C4-2B (cell line): ENCODE results near the gene SULT1A1.
A peak's percentile ranks its signal among the peaks of the same experiment; 100 is the strongest.
"Not testable (repeated sequence)": the region's sequence is repeated elsewhere in the genome, so short reads cannot be mapped to it uniquely, and the experiment has no call there.

Experiments used
- H3K27ac ChIP-seq: fragments of 450-650 bp; 2 replicates; pipeline ENCODE4 v1.5.1; 2017
- CTCF ChIP-seq: fragments of 450-650 bp; conservative IDR thresholded peaks from 2 replicates; pipeline ENCODE4 v1.5.1; 2017; ENCODE audit warnings: mild to moderate bottlenecking
- ZFX ChIP-seq: fragments of 450-650 bp; IDR thresholded peaks from 2 replicates; pipeline ENCODE4 v1.6.1; 2017

Gene SULT1A1

DNA sequence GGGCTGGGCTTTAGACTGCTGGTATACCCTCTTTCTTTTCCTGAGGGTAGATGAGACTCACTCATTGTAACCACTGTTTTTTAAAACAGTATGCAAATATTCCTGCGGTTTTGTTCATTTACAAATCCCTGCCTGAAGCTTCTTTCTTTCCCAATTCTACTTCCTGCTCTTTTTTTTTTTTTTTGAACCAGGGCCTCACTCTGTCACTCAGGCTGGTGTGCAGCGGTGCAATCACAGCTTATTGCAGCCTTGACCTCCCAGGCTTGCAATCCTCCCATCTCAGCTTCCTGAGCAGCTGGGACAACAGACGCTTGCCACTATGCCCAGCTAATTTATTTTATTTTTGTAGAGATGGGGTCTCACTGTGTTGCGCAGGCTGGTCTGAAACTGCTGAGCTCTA is 8.0 kb upstream of the SULT1A1 start:
- no peak overlapping the region for H3K27ac ChIP-seq
- no peak for TF ChIP-seq CTCF

DNA sequence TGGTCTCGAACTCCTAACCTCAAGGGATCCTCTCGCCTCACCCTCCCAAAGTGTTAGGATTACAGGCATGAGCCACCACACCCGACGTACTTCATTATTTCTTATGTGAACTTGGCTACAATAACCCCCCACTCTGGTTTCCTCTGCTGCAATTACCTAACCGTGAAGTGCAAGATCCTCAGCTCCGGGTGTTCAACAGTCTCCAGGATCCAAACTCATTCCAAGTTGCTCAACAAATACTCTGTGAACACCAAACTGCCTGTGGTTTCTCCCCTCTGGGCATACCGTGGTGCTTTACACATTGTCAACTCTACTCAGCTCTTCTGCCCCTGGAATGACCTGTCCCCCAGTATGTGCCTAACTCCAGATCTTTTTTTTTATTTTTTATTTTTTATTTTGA is 6.8 kb upstream of the SULT1A1 start:
- no peak overlapping the region for H3K27ac ChIP-seq
- TF ChIP-seq ZFX, result no peak
- TF ChIP-seq CTCF, result no peak

DNA sequence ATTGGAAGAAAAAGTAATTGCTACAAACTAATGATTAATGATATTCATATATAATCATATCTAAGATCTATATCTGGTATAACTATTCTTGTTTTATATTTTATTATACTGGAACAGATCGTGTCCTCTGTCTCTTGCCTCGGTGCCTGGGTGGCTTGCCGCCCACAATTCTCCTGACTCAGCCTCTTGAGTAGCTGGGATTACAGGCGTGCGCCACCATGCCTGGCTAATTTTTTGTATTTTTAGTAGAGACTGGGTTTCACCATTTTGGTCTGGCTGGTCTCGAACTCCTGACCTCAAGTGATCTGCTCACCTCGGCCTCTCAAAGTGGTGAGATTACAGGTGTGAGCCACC is 6.4 kb upstream of the SULT1A1 start:
- TF ChIP-seq CTCF, result peak; percentile 50
- H3K27ac ChIP-seq, result not testable (repeated sequence)

DNA sequence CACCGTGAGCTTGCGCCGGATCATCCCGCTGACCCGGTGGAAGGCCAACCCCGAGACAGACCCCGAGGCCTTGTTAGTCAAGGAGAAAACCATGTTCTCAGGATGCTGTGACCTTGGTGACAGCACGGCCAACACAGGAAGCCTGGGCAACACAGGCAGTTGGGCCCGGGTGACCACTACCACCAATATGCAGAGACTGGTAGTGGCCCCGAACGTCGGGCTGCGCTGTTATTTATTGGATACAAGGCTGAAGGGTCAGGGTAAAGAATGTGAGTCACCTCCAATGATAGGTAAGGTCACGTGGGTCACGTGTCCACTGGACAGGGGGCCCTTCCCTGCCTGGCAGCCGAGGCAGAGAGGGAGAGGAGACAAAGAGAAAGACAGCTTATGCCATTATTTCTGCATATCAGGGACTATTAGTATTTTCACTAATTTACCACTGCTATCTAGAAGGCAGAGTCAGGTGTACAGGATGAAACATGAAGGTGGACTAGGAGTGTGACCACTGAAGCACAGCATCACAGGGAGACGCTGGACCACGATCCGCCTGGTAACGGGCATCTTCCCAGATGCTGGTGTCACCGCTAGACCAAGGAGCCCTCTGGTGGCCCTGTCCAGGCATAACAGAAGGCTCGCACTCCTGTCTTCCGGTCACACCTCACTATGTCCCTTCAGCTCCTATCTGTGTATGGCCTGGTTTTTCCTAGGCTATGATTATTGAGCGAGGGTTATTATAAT is 5.8 kb upstream of the SULT1A1 start:
- TF ChIP-seq CTCF, result peak; percentile 75

GRCh38 chr16:28614561-28614960 is 4.7 kb upstream of the SULT1A1 start:
- H3K27ac ChIP-seq, result not testable (repeated sequence)

More for the DNA sequence above, 5.8 kb upstream of the SULT1A1 start:
- H3K27ac ChIP-seq, result not testable (repeated sequence)

GRCh38 chr16:28613912-28614311 is 4.1 kb upstream of the SULT1A1 start:
- not testable (repeated sequence) for H3K27ac ChIP-seq

GRCh38 chr16:28612359-28613280 is 2.8 kb upstream of the SULT1A1 start:
- H3K27ac ChIP-seq, result not testable (repeated sequence)

GRCh38 chr16:28610595-28611191 is 849 bp upstream of the SULT1A1 start:
- no peak overlapping the region for H3K27ac ChIP-seq
- TF ChIP-seq ZFX, result no peak
- TF ChIP-seq CTCF, result no peak

DNA sequence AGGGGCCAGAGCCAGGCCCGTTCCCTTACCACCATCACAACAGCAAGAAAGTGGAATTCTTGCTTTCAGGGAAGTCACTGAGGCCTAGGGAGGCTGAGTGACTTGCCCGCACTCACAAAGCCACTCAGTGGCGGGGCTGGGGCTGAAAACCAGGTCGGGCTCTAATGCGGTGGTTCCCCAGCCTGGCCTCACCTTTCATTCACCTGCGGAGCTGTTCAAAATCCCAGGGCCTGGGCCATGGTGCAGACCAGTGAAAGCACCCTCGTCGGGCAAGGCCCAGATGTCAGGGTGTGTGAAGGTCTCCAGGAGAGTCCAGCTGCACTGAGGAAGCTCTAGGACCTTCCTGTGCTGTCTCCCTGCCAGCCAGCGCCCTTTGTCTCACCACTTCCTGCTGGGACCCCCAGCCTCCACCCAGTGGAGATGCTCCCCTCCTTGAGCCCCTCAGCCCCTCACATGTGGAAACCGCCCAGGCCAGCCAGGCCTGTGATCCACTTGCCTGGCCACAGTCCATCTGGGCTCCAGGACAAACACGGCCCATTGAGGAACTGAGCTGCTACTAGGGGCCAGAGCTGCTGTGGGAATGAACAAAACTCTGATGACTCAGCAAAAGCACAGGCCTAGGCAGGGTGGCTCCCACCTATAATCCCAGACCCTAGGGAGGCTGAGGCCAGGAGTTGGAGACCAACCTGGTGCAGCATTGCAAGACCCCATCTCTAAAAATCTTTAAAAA is 812 bp downstream of the SULT1A1 start:
- H3K27ac ChIP-seq, result peak overlapping the region; percentile 1; the same call in 1 of the 2 replicates

DNA sequence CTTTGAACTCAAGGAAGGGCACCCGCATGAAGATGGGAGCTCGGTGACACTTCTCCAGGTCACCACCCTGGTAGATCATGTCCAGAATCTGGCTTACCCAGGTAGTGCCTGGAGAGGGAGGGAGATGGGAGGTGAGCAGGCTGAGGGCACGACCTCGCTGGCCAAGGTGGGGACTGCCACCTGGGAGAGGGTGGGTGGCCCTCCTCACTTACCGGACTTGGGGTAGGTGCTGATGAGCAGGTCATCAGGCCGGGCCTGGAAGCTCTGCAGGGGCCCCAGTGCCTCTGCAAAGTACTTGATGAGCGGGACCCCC is 1.4 kb downstream of the SULT1A1 start:
- not testable (repeated sequence) for H3K27ac ChIP-seq

- not testable (repeated sequence) for H3K27ac ChIP-seq
These were observed 2.0 kb downstream of the SULT1A1 start for GRCh38 chr16:28607681-28608495.
